WERI-Rb-1 (cell line): ENCODE results near the gene BCL7C.
A peak's percentile ranks its signal among the peaks of the same experiment; 100 is the strongest.

Experiments used
- DNase-seq: peaks from one replicate; pipeline ENCODE4 v3.0.0-alpha.2; 2020
- H3K27ac ChIP-seq: fragments of 250-450 bp; sonication (Bioruptor Pico); 2 replicates; pipeline ENCODE4 v1.5.1; 2020; ENCODE audit warnings: mild to moderate bottlenecking, moderate library complexity
- H3K27me3 ChIP-seq: fragments of 250-450 bp; sonication (Bioruptor Pico); 2 replicates; pipeline ENCODE4 v1.5.1; 2021; ENCODE audit warnings: mild to moderate bottlenecking, low read depth, moderate library complexity; ENCODE audit not compliant: insufficient read depth, severe bottlenecking
- H3K36me3 ChIP-seq: fragments of 250-450 bp; sonication (Bioruptor Pico); 2 replicates; pipeline ENCODE4 v1.5.1; 2020; ENCODE audit warnings: mild to moderate bottlenecking, moderate library complexity
- H3K4me3 ChIP-seq: 2 replicates; pipeline ENCODE4 v1.5.1; 2011; ENCODE audit warnings: low read depth, mild to moderate bottlenecking, control low read depth, low read length
- H3K9me3 ChIP-seq: fragments of 250-450 bp; sonication (Bioruptor Pico); 2 replicates; pipeline ENCODE4 v1.5.1; 2021; ENCODE audit warnings: mild to moderate bottlenecking, moderate library complexity; ENCODE audit not compliant: severe bottlenecking
- CTCF ChIP-seq: IDR thresholded peaks from 2 replicates; pipeline ENCODE4 v1.5.1; 2011; ENCODE audit warnings: low read depth, mild to moderate bottlenecking, control low read depth, inconsistent platforms, low read length

The BCL7C gene

GRCh38 chr16:30838876-30839471 lies 54.9 kb downstream of the BCL7C start:
- no peaks in the 10 kb centered on the region for H3K27me3 ChIP-seq
- no peak overlapping the region for H3K27ac ChIP-seq
- 0 out of 2 replicates have a peak, but pooled peaks have one; percentile 9 for TF ChIP-seq CTCF
- no peaks in the 10 kb centered on the region for H3K36me3 ChIP-seq
- no peak for DNase-seq
- H3K4me3 ChIP-seq, result no peak overlapping the region
- no peaks in the 10 kb centered on the region for H3K9me3 ChIP-seq

- no peaks in the 10 kb centered on the region for H3K27me3 ChIP-seq
- no peak overlapping the region for H3K27ac ChIP-seq
- H3K36me3 ChIP-seq, result no peaks in the 10 kb centered on the region
- TF ChIP-seq CTCF, result no peak
- H3K4me3 ChIP-seq, result no peak overlapping the region
- DNase-seq, result no peak
- no peaks in the 10 kb centered on the region for H3K9me3 ChIP-seq
These were observed 56.0 kb downstream of the BCL7C start for GRCh38 chr16:30837904-30838303.
